ENCODE data around the gene PANK1. TPM values are rescaled to one million over a fixed set of nuclear protein-coding genes. Genes with fewer than 3 reads are reported as not detected.

Gene PANK1
- total RNA-seq, 1 donor from 2014 or later, result 7.9 TPM

DNA sequence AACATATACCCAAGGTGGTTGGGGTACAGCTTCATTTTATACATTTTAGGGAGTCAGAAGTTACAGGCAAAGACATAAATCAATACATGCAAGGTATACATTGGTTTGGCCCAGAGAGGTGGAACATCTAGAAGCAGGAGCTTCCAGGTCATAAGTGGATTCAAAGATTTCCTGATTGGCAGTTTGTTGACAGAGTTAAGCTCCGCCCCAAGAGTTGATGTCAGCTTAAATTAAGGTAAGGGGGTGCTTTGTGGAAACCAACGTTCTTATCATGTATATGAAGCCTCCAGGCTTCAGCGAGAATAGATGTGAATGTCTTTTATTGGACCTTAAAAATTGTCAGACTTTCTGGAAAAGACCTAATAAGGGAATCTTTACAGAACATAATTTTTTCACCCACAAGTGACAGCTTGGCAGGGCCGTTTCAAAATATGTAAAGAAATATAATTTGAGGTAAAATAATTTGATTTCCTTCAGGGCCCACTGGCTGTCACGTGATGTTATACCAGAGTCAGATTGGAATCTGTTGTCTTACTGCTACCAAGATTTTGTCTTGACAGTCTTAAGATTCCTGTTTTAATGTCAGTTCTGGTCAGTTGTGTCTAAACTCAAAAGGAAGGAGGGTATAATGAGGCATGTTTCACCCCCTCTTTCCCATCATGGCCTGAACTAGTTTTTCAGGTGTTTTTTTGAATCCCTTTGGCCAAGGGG lies 6.3 kb upstream of the PANK1 start:
- Histone ChIP-seq H3K4me1 (ENCODE audit: insufficient read depth, low read length) (peaks cover 12% of the 10 kb centered on the region), H3K9ac (ENCODE audit: low read length) (no peak overlapping the region), H3K4me2 (ENCODE audit: low read length) (no peak overlapping the region), H4K20me1 (ENCODE audit: insufficient read depth, low read length) (no peaks in the 10 kb centered on the region), H3K27ac (ENCODE audit: low read depth, low read length) (no peak overlapping the region), H3K36me3 (ENCODE audit: insufficient read depth, low read length) (no peaks in the 10 kb centered on the region), H3K27me3 (ENCODE audit: insufficient read depth, low read length) (no peaks in the 10 kb centered on the region), H3K4me3 (ENCODE audit: insufficient read depth, low read depth, low read length) (no peak overlapping the region), H2AFZ (ENCODE audit: low read depth, low read length) (no peak overlapping the region), H3K9me3 (ENCODE audit: insufficient read depth, low read depth, low read length) (no peaks in the 10 kb centered on the region), H3K79me2 (ENCODE audit: insufficient read depth, low read length) (no peaks in the 10 kb centered on the region)
- H3K9me3 Mint-ChIP-seq (ENCODE audit: unreplicated experiment), result peaks cover 13% of the 10 kb centered on the region
- peaks cover 24% of the 10 kb centered on the region for H3K27me3 Mint-ChIP-seq (ENCODE audit: low read depth, unreplicated experiment)
- H3K27ac Mint-ChIP-seq (ENCODE audit: unreplicated experiment), result no peak overlapping the region
- H3K36me3 Mint-ChIP-seq (ENCODE audit: low read depth, unreplicated experiment), result peaks cover 2% of the 10 kb centered on the region
- TF ChIP-seq, protein P1, sequence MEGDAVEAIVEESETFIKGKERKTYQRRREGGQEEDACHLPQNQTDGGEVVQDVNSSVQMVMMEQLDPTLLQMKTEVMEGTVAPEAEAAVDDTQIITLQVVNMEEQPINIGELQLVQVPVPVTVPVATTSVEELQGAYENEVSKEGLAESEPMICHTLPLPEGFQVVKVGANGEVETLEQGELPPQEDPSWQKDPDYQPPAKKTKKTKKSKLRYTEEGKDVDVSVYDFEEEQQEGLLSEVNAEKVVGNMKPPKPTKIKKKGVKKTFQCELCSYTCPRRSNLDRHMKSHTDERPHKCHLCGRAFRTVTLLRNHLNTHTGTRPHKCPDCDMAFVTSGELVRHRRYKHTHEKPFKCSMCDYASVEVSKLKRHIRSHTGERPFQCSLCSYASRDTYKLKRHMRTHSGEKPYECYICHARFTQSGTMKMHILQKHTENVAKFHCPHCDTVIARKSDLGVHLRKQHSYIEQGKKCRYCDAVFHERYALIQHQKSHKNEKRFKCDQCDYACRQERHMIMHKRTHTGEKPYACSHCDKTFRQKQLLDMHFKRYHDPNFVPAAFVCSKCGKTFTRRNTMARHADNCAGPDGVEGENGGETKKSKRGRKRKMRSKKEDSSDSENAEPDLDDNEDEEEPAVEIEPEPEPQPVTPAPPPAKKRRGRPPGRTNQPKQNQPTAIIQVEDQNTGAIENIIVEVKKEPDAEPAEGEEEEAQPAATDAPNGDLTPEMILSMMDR (IDR thresholded peaks at IDR 0.05; ENCODE audit: insufficient read depth, low read depth, low read length), result no peak
- TF ChIP-seq EZH2 (IDR thresholded peaks at IDR 0.05; ENCODE audit: insufficient read depth, low read length), result no peak
- H3K4me3 Mint-ChIP-seq (ENCODE audit: unreplicated experiment), result no peak overlapping the region
- FAIRE-seq, result no peak
- peaks cover 16% of the 10 kb centered on the region for H3K4me1 Mint-ChIP-seq (ENCODE audit: low read depth, unreplicated experiment)
- no peak for DNase-seq (ENCODE audit: low read depth)

DNA sequence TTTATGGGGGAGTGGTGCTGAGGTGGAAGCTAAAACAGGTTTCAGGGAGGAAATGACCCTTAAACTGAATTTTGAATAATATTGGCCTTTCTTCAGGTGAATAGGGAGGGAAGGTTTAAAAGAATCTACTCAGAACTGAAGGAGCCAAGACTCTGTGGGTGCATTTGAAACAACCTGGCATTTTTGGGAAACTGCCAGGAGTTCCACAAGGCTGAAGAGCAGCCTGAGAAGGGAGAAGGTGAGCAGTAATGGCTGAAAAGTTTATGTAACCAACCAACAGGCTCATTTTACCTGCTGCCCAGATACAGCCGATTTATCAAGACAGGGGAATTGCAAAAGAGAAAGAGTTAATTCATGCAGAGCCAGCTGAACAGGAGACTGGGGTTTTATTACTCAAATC lies 4.0 kb upstream of the PANK1 start:
- Histone ChIP-seq H3K9ac (ENCODE audit: low read length) (no peak overlapping the region), H3K4me3 (ENCODE audit: insufficient read depth, low read depth, low read length) (no peak overlapping the region), H3K27ac (ENCODE audit: low read depth, low read length) (no peak overlapping the region), H2AFZ (ENCODE audit: low read depth, low read length) (no peak overlapping the region), H3K4me1 (ENCODE audit: insufficient read depth, low read length) (peaks cover 22% of the 10 kb centered on the region), H4K20me1 (ENCODE audit: insufficient read depth, low read length) (no peaks in the 10 kb centered on the region), H3K27me3 (ENCODE audit: insufficient read depth, low read length) (no peaks in the 10 kb centered on the region), H3K36me3 (ENCODE audit: insufficient read depth, low read length) (no peaks in the 10 kb centered on the region), H3K4me2 (ENCODE audit: low read length) (no peak overlapping the region), H3K79me2 (ENCODE audit: insufficient read depth, low read length) (no peaks in the 10 kb centered on the region), H3K9me3 (ENCODE audit: insufficient read depth, low read depth, low read length) (no peaks in the 10 kb centered on the region)
- no peak for TF ChIP-seq EZH2 (IDR thresholded peaks at IDR 0.05; ENCODE audit: insufficient read depth, low read length)
- Mint-ChIP-seq H3K27ac (ENCODE audit: unreplicated experiment) (no peak overlapping the region), H3K4me3 (ENCODE audit: unreplicated experiment) (no peak overlapping the region), H3K36me3 (ENCODE audit: low read depth, unreplicated experiment) (peaks cover 2% of the 10 kb centered on the region), H3K27me3 (ENCODE audit: low read depth, unreplicated experiment) (peaks cover 17% of the 10 kb centered on the region), H3K9me3 (ENCODE audit: unreplicated experiment) (peaks cover 6% of the 10 kb centered on the region), H3K4me1 (ENCODE audit: low read depth, unreplicated experiment) (peaks cover 20% of the 10 kb centered on the region)
- no peak for FAIRE-seq
- DNase-seq (ENCODE audit: low read depth), result no peak

DNA sequence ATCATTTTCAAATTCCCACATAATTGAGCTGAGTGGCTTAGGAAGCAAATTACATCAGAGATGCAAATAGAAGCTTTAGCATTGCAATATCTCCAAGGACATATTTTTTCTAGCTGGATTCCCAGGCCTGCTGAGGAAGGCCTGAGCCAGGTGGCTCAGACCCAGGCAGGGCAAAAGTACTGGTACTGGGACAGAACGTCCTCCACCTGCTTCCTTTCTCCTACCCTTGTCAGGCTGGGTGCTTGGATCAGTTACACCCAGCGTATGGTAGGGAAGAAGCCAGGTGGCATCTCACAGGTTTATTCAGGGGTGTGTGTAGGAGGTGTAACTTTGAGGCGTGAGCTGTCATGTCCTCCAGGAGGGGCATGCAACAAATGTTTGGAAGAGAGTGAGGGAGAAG lies 3.0 kb upstream of the PANK1 start:
- Histone ChIP-seq H3K4me1 (ENCODE audit: insufficient read depth, low read length) (peaks cover 13% of the 10 kb centered on the region), H3K4me2 (ENCODE audit: low read length) (no peak overlapping the region), H3K9ac (ENCODE audit: low read length) (no peak overlapping the region), H3K27ac (ENCODE audit: low read depth, low read length) (no peak overlapping the region), H3K9me3 (ENCODE audit: insufficient read depth, low read depth, low read length) (no peaks in the 10 kb centered on the region), H3K27me3 (ENCODE audit: insufficient read depth, low read length) (no peaks in the 10 kb centered on the region), H3K4me3 (ENCODE audit: insufficient read depth, low read depth, low read length) (no peak overlapping the region), H2AFZ (ENCODE audit: low read depth, low read length) (no peak overlapping the region), H4K20me1 (ENCODE audit: insufficient read depth, low read length) (peaks cover 5% of the 10 kb centered on the region), H3K36me3 (ENCODE audit: insufficient read depth, low read length) (no peaks in the 10 kb centered on the region), H3K79me2 (ENCODE audit: insufficient read depth, low read length) (peaks cover 6% of the 10 kb centered on the region)
- Mint-ChIP-seq H3K36me3 (ENCODE audit: low read depth, unreplicated experiment) (peaks cover 2% of the 10 kb centered on the region), H3K4me1 (ENCODE audit: low read depth, unreplicated experiment) (peaks cover 14% of the 10 kb centered on the region), H3K27ac (ENCODE audit: unreplicated experiment) (no peak overlapping the region), H3K27me3 (ENCODE audit: low read depth, unreplicated experiment) (peaks cover 17% of the 10 kb centered on the region), H3K9me3 (ENCODE audit: unreplicated experiment) (peaks cover 6% of the 10 kb centered on the region), H3K4me3 (ENCODE audit: unreplicated experiment) (no peak overlapping the region)
- TF ChIP-seq, protein P1 (IDR thresholded peaks at IDR 0.05; ENCODE audit: insufficient read depth, low read depth, low read length), result no peak
- TF ChIP-seq EZH2 (IDR thresholded peaks at IDR 0.05; ENCODE audit: insufficient read depth, low read length), result no peak
- FAIRE-seq (no peak), DNase-seq (ENCODE audit: low read depth) (no peak)
